Activated CD4-positive, alpha-beta T cell treated with anti-CD3 and anti-CD28 coated beads, Interleukin-2, amount 50 U/mL, for 1 hour (primary cell): Measurements from ENCODE around the gene UVRAG.

ENCODE experiments used
- DNase-seq: peaks from one replicate; pipeline ENCODE4 v3.0.0-alpha.2; 2020

UVRAG gene

DNA sequence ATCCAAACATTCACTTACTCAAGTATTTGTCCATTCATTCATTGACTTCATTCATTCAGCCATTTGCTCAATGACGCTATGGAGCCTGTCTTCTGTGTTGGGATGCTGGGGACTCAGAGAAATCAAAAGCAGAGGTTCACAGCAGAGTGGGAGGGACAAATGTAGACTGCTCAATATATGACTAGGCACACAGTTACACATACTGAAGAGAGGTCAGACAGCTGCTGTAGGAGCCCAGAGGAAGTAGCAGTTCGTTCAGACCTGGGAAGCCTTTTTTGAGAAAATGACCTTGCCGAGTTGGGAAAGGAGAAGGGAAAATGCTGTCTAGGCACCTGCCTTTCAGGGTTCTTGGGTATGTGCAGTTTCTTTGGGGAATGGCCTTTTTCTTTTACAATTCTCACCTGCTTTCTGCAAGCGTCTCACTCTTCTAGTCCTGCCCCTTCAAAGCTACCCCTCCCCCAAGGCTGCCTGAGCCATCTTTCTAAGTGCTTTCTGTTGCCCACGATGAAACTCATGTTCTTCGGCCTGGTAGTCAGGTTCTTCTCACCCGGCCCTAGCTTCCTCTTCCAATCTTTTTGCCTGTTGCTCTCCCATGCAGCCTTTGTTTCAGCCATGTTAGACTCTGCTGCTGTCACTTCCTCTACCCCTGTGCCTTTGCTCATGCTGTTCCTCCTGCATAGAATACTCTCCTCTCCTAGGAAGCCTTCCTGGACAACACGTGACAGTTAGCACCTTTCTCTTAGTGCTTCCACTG lies 4.2 kb upstream of the UVRAG start:
- no peak for DNase-seq

DNA sequence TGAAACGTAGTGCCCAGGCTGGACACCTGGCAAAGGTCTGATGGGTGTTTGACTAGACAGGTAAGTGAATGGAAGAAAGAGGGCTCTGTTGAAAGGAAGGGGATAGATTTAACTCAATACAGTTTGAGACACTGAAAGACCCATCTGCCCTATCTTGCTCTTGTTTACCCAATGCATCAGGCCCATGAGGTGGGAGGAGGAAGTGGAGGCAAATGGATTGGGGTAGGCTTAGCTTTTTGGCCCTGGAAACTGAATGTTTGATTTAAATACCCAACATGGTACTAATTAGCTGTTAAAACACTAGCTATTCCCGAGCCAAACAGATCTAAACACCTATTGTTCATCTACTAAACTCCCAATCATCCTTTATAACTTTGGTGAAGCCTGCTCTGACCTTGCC lies 3.5 kb upstream of the UVRAG start:
- no peak for DNase-seq

DNA sequence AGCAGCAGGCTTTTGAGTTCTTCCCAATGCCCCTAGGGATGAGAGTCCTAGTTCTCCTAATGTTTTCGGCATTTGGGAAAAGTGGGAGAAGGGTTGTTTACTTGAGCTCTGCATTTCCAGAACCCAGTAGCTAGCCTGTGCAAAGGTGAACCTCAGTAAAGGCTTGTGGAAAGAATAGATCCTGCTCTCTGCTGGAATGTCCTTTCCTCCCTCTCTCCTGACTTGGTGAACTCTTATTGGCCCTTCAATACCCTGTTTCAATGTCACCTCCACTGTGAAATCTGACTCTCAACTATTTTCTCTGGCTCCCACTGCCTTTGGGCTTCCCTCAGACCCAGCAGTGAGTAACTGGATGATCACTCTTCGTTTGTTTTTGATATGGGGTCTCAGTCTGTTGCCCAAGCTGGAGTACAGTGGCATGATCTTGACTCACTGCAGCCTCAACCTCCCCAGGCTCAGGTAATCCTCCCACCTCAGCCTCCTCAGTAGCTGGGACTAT lies 2.4 kb upstream of the UVRAG start:
- no peak for DNase-seq

DNA sequence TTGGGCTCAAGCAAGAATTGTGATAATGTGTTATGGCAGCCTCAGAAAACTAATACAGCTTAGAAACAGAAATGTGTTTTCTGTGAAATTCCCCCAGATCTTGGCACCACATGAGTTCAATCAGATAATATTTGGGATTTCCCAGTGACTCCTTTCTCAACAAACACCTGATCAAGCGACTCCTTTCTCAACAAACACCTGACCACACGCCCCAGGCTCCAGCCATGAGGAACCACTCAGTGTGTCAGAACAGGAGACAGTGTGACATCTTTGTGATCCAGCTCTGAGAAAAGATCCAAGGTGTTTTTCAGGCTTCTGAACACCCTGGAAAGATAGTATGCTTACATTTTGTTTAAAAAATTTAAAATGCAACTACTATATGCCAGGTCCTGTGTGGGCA lies 1.9 kb upstream of the UVRAG start:
- DNase-seq: no peak

DNA sequence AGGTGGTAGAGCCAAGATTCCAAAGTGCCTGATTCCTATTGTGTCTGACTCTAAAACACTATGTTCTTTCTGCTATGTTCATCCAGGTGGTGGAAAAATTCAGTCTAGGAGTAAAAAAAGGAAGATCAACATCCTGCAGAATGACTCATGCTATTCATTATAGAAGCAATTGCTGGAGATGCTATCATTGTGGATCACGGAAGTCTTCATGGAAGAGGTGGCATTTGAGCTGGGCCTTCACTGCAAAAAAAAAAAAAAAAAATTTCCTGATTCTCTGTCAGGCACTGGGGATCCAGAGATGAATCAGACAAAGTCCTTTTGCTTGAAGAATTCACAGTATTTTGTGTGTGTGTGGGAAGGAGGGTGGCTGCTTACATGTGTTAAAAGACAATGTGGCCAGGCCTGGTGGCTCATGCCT lies 1.4 kb upstream of the UVRAG start:
- DNase-seq: no peak

DNA sequence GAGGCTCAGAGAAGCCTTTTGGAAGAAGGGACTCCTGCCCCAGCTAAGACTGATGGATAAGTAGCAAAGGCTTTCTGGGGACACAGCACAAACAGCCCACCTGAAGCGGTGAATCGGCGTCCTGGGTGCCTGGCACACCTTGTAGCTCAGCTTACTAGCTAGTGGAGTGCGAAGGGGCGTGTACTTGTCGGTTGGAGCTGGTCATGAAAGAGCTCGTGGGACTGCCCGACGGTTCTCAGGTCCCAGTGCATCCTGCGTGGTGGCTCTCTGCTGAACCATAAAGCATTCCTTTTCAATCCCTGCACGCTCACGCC lies 690 bp upstream of the UVRAG start:
- DNase-seq: no peak

DNA sequence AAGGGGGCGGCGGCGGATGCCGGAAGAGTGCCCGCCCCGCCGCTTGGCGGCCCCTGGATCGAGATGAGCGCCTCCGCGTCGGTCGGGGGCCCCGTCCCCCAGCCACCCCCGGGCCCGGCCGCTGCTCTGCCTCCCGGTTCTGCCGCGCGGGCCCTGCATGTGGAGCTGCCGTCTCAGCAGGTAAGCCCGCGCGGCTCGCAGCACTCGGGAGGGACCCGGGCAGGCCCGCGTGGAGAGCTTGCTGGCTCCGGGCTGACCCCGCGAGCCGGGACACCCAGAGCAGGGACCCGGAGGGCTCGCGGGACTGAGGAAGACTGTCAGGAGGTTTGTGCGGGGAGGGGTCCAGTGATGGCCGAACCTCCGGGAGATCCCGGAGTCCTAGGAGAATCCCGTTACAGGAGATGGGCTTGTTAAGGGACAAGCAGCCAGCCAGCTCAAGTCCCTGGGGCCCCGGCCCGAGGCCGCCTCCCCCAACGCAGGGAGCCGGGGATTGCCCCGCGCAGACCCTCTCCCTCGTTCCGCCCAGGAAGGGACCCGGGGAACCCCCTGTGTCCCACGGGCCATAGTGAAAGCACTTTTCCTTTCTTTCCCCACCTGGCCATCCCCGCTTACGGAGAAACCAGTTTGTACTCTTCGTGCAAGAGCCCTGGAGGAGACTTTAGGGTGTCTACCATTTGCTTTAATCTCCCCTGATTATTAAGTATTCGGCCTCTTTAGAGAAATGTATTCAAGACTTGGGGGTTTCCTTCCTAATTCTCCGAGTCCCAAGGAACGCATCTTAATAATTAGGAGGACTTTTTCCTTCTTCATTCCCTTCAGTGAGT lies 547 bp downstream of the UVRAG start:
- no peak for DNase-seq

DNA sequence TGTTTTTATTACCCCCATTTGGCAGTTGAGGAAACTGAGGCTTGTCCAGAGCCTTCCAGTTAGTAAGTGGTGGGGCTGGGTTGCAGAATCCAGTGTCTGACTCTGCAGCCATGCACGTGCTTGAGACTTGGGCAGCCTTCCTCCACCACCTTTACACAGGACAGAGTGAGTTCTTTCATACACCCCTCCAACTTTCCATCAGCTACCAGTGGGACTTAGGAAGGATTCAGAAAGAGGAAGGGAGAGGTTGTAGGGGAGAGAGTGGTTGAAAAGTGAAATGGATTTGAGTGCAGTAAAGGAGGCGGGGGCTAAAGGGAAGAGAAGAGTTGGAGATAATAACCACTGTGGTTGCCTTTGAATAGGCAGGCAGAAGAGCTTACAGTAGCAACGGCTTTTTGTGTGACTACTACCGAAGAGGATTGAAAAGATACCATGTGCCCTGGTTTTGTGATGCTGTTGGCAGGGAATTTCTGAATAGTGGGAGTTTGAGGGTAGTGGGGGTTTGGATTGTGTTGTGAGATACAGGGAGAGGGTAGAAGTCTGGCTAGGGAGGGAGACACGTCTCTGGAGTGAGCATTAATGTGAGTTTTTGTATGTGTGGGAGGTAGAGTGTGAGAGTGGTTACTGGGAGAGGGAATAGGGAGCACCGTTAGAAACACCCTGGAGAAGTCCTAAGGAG lies 1.7 kb downstream of the UVRAG start:
- no peak for DNase-seq

DNA sequence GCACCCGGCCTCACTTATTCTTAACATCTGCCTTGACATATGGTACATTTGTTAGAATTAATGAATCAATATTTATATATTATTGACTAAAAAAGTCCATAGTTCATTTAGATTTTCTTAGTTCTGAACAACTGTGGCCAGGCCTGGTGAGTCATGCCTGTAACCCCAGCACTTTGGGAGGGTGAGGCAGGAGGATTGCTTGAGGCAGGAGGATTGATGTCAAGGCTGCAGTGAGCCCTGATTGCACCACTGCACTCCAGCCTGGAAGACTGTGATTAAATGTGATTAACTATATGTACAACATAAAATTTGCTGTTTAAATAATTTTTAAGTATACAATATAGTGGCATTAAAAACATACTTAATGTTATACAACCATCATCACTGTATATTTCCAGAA lies 5.6 kb downstream of the UVRAG start:
- DNase-seq: no peak

DNA sequence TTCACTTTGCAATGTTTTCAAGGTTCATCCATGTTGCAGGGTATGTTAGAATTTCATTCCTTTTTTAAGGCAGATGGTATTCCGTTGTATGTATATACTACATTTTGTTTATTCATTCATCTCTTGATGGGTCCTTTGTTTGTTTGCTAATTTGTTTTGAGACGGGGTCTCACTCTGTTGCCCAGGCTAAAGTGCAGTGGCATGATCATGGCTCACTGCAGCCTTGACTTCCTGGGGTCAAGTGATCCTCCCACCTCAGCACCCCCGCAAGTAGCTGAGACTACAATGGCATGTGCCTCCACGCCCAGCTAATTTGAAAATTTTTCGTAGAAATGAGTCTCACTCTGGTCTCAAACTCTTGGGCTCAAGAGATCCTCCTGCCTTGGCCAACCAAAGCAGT lies 6.2 kb downstream of the UVRAG start:
- no peak for DNase-seq

DNA sequence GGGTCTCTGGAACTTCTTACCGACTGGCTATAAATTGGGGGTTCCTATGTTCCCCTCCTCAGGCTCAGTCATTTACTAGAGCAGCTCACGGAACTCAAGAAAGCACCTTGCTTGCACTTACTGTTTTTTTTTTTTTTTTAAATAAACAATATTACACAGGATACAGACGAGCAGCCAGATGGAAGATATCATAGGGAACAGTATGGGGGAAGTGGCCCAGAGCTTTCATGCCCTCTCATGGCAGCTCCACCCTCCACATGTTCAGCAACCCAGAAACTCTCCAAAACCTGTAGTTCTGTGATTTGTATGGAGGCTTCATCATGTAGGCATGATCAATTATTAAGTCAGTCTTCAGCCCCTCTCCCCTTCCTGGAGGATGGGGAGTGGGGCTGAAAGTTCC lies 7.5 kb downstream of the UVRAG start:
- DNase-seq: no peak

DNA sequence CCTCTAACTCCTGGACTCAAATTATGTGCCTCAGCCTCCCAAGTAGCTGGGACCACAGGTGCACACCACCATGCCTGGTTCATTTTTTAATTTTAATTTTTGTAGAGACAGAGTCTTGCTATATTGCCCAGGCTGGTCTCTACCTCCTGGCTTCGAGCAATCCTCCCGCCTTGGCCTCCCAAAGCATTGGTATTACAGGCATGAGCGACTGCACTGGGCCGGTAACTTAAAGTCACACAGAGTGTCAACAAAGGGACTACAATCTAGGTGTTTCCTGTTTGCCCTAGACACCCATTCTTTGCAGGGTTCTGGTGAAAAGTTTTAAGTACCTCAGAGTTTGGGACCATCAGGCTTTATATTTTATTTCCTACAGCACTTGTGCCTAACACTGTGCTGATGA lies 8.4 kb downstream of the UVRAG start:
- no peak for DNase-seq

DNA sequence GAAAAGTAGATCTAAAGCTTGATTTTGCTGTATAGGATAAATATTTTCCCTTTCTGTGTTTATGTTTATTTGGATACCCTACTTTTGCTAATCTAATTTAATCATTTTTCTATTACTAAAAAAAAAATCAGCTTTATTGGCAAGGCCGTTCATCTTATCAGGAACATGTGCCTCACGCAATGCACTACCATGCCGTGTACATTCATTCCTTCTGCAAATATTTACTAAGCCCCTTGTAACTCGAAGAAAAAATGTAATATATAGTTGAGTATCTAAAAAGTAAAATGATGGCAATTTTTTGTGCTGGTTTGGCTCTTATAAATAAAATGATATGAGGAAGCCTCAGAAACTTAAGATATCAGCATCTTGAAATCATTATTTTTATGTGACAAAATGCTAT lies 8.9 kb downstream of the UVRAG start:
- no peak for DNase-seq

DNA sequence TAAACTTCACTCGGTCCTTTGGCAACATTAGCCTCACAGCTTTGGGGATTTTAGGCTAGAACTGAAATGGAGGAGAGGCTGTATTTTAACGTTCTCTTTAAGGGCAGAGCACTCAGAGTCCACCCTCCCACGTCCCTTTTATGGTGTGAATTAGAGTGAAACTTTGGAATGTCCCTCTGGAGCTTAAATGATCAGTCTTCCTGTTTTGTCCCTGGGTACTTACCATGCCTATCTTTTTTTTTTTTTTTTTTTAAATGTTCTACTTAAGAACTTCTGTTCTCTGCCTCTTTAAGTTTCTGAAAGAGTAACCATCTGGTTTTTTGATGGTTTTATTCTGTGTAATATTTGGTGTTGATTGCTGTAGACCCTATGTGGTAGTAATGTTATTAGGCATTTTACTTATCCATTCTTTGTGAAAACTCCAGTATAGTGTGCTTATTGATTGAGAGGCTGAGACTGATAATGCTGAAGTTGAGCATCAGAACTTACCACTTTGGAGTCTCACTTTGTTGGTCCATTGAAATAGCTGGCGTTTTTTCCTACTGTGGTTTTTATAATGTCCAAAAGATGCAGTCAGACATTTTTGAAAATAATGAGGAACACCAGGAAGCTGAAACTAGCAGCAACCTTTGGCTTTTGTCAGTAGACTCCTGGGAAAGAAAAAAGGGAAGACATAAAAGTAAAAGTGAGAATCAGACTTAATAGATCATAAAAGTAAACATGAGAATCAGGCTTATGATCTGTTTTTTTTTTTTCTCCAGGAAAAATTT lies 11.6 kb downstream of the UVRAG start:
- DNase-seq: no peak

DNA sequence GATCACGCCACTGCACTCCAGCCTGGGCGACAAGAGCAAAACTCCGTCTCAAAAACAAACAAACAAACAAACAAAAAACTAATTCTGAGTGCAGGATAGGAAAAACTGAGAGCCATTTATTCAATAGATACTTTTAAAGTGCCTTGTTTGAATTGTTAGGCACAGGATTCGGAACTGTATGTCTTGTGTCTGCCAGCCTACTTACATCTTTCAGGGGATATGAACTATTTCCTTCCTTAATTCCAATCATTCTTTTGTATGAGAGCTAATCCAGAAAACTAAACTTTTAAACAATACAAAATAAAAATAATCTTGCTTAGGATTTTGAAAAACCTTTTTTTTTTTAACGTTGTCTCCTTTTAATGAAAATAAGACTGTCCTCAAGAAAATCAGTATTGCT lies 12.6 kb downstream of the UVRAG start:
- DNase-seq: no peak

DNA sequence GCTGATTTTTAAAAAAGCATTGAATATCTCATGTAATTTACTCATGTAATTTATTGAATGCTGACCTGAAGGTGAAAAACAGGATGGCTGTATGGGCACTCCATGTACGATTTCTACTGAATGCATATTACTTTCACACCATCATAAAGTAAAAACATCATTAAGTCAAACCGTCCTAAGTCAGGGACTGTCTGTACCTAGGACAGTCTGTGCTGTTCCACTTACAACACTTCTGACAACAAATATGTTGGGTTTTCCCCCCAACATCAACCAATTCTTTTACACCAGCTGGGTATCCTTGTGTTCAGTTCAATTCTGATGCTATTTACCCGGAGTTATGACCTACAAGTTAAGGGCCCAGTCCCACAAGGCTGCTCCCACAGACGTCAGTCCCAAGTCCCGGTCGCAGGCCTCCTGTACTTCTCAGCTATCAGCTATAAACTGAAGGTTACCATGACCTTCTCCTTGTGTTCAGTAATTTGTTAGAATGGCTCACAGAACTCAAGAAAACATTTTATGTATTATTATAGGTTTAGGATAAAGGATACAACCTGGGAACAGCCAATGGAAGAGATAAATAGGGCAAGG lies 17.0 kb downstream of the UVRAG start:
- DNase-seq: no peak

DNA sequence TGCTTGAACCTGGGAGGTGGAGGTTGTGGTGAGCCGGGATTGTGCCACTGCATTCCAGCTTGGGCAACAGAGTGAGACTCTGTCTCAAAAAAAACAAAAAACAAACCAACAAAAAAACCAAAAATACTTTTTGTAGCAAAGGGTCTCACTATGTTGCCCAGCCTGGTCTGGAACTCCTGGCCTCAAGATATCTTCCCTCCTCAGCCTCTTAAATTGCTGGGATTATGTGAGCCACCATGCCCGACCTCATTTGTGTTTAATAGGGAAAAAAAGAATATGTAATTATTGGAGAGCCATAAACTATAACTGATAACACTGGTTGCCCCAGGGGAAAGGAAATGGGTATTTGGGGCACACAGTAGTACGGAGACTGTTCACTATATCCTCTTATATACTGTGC lies 19.7 kb downstream of the UVRAG start:
- DNase-seq: no peak

DNA sequence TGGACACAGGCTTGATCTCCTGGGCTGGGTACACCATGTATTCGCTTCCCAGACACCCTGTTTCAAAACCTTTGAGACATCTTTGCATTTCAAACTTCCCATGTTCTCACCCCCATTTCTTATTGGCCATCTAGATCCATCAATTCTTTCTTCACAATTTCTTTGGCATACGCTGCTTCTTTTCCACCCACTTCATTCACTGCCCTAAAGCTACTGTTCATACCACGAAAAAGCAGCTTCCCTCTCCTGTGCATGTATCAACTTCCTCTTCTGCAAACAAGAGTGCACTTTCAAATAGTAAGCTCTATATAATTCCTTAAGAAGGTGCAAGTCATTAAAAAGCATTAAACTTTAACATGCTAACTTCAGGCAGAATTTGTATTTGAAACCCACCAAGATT lies 21.4 kb downstream of the UVRAG start:
- no peak for DNase-seq

DNA sequence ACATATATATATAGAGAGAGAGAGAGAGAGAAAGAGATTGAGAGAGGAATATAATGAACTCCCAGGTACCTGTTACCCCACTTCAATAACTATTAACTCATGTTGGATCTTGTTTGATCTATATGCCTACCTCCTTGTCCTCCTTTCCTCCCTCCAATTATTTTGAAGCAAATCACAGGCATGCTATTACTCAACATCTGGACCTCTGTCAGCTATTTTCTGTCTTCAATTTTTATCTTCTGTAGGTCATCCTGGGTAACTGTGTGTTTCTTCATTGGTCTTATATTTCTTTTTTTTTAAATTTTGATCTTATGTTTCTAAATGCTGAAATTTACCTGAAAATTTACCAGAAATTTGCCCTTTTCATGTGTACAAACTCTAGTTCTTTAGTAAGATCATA lies 24.8 kb downstream of the UVRAG start:
- DNase-seq: no peak

DNA sequence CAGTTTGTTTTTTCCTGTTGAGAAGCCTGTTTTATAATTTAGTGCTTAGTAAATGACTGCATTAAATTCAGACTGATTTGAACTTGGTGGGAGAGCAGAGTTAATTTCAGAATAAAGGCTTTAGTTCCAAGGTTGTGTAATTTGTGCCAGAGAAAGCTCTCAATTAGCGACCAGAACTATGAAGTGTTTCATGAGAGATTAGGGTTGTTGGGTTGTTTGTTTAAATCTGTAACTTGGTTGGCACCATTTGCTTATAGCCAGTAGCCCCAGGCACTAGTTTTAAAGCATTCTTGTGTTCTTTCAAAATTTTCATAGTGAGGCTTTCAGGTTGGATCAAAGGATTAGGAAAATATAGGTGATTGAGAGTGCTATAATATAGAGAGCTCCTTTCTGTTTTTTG lies 25.5 kb downstream of the UVRAG start:
- no peak for DNase-seq

DNA sequence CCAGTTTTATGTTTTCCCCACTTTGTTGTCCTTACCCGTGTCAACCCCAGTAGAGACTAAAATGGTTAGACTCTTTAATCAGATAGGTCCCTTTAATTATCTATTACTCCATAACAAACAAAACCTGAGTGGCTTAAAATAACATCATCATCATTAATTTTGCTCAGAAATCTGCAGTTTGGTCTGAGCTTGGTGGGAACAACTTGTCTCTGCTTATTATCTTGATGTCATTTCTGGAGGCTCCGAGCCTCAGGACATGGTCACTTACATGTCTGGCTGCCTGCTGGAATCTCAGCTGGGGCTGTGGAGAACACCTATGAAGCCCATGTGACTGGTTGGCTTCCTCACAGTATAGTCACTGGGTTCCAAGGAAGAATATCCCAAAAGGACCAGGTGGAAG lies 26.7 kb downstream of the UVRAG start:
- no peak for DNase-seq

DNA sequence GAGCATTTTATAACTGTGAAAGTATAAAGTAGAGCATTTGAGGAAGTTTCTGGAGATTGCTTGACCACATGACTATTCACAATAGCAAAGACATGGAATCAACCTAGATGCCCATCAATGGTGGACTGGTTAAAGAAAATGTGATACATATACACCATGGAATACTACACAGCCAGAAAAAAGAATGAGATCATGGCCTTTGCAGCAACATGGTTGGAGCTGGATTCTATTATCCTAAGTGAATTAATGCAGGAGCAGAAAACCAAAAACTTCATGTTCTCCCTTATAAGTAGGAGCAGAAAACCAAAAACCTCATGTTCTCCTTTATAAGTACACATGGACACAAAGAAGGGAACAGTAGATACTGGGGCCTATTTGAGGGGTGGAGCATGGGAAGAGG lies 30.3 kb downstream of the UVRAG start:
- DNase-seq: no peak

DNA sequence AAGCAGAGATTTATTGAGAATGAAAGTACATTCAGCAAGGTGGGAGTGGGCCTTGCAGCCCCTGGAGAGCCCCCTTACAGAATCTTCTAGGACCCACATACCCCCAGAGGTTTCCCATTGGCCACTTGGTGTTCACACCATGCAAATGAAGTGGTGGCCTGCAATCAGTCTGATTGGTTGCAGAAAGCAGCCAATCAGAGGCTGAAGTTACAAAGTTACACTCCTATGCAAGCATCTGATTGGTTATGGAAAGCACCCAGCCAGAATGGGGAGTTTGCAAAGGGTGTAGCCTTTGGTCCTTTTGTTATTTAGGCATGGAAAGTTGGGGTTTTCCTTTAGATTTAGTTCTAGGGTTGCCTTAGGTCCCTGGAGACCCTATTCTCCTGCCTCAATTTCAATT lies 34.9 kb downstream of the UVRAG start:
- DNase-seq: no peak
